ENCODE data around the gene ATP5F1D. TPM values are rescaled to one million over a fixed set of nuclear protein-coding genes. Genes with fewer than 3 reads are reported as not detected.

ATP5F1D gene
- total and polyA plus RNA-seq, 2 of the 8 experiments (the other 6 are each of a cell fraction or from before 2014, with no cell fraction given): 174 to 249 TPM

DNA sequence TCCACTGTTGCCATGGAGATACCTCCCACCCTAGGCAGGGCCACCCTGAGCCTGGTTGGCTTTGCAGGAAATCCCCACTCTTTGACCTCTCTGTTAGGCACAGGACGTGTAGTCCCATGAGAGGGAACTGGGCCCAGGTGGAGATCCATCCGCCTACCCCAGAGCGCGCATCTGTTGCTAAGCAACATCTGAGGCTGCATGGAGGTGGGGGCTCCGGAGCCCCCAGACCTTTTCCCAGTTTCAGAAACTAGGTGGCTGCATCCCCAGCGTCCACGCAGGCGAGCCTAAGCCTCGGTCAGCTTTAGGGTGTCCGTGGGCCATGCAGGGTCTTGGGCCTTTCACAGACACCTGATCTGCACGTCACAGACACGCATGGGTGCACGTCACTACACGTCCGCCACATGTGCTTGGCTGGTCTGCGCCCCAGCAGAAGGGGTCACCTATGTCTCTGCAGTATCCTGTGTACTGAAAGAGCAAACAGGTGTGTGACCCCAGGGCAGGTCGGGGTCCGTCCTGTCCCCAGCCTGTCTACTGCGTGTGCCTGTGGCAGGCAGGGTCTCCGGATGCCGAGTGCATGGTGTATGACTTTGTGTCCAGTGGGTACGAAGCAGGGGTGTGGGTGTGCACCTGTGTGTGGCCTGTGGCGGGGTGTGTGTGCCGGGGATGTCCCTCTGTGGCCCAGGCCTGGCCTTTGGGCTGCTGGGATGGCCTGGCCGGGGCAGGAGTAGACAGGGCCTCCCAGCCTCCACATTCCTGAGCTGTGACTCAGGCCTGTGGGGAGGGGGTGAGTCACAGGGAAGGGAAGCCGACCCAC is 23.5 kb downstream of the ATP5F1D start (continued):
- TF ChIP-seq TEAD4 (IDR thresholded peaks at IDR 0.05; ENCODE audit: low read depth, low read length) (peak; percentile 98), KDM4A (IDR thresholded peaks at IDR 0.05; ENCODE audit: low read depth, low read length, severe bottlenecking) (peak; percentile 0), FOSL1 (IDR thresholded peaks at IDR 0.05; ENCODE audit: insufficient read depth, low read depth, low read length) (peak; percentile 83; the same call in 1 of the 2 replicates), BACH1 (IDR thresholded peaks at IDR 0.05; ENCODE audit: low read length) (0 out of 2 replicates have a peak, but pooled peaks have one; percentile 23), TCF12 (IDR thresholded peaks at IDR 0.05; ENCODE audit: low read depth, low read length) (0 out of 2 replicates have a peak, but pooled peaks have one; percentile 45), JUND (IDR thresholded peaks at IDR 0.05; ENCODE audit: low read length) (peak; percentile 100), EZH2 (IDR thresholded peaks at IDR 0.05; ENCODE audit: low read depth, low read length, severe bottlenecking) (no peak), SIN3A (conservative IDR thresholded peaks at IDR 0.05 in 1 of 2, IDR thresholded peaks at IDR 0.05 in 1 of 2; ENCODE audit: low read depth in 1 of 2, low read length in 2 of 2) (peak in 1 of 2 experiments; percentile 14; a peak in 1 of 4 replicates), KDM5A (IDR thresholded peaks at IDR 0.05; ENCODE audit: low read length) (no peak), USF2 (IDR thresholded peaks at IDR 0.05; ENCODE audit: low read length) (no peak), ASH2L (IDR thresholded peaks at IDR 0.05; ENCODE audit: low read length) (peak; percentile 52), MAFK (IDR thresholded peaks at IDR 0.05; ENCODE audit: low read depth, low read length) (no peak), CTCF (IDR thresholded peaks at IDR 0.05; ENCODE audit: control extremely low read depth in 1 of 3, insufficient read depth in 1 of 3, low read depth in 1 of 3, low read length in 3 of 3) (no peak), RFX5 (IDR thresholded peaks at IDR 0.05; ENCODE audit: borderline replicate concordance, low read depth, low read length) (no peak), CTBP2 (IDR thresholded peaks at IDR 0.05; ENCODE audit: borderline replicate concordance, insufficient read depth, insufficient read length, low read length) (no peak), EP300 (IDR thresholded peaks at IDR 0.05; ENCODE audit: borderline replicate concordance in 1 of 2, low read depth in 2 of 2, low read length in 2 of 2) (no peak), TBP (IDR thresholded peaks at IDR 0.05; ENCODE audit: low read depth, low read length) (no peak), GABPA (IDR thresholded peaks at IDR 0.05; ENCODE audit: borderline replicate concordance, insufficient read depth, low read length) (peak; percentile 46; the same call in 1 of the 2 replicates)

All from H1 (cell line).